ENCODE results near the gene MANSC1. TPM values are rescaled to one million over a fixed set of nuclear protein-coding genes. Genes with fewer than 3 reads are reported as not detected.
"Not testable (repeated sequence)": the region's sequence is repeated elsewhere in the genome, so short reads cannot be mapped to it uniquely, and the experiment has no call there.

Gene MANSC1
- total RNA-seq, 1 donor from 2014 or later, result 9.2 TPM

- no peak for DNase-seq (ENCODE audit: low read depth, low spot score)
Observed at GRCh38 chr12:12365931-12366431, 15.9 kb upstream of the MANSC1 start.

GRCh38 chr12:12365446-12365802, 15.4 kb upstream of the MANSC1 start:
- no peak for DNase-seq (ENCODE audit: low read depth, low spot score)

- no peak for DNase-seq (ENCODE audit: low read depth, low spot score)
Observed at GRCh38 chr12:12364787-12365445, 14.9 kb upstream of the MANSC1 start.

GRCh38 chr12:12358528-12358927, 8.5 kb upstream of the MANSC1 start:
- no peak for DNase-seq (ENCODE audit: low read depth, low spot score)

GRCh38 chr12:12357719-12358461, 7.8 kb upstream of the MANSC1 start:
- DNase-seq (ENCODE audit: low read depth, low spot score), result no peak

GRCh38 chr12:12356896-12357718, 7.1 kb upstream of the MANSC1 start, which contains the start of gene BORCS5:
TSS of gene BORCS5 (plus strand) at chr12:12357078. CDS start at chr12:12357452, 374 bp downstream.
- DNase-seq (ENCODE audit: low read depth, low spot score), result peak; percentile 68

- no peak for DNase-seq (ENCODE audit: low read depth, low spot score)
Observed at GRCh38 chr12:12356467-12356895, 6.4 kb upstream of the MANSC1 start.

- DNase-seq (ENCODE audit: low read depth, low spot score), result no peak
Observed at GRCh38 chr12:12353807-12354206, 3.8 kb upstream of the MANSC1 start.

- no peak for DNase-seq (ENCODE audit: low read depth, low spot score)
Observed at GRCh38 chr12:12353276-12353675, 3.2 kb upstream of the MANSC1 start.

- not testable (repeated sequence) for DNase-seq (ENCODE audit: low read depth, low spot score)
Observed at GRCh38 chr12:12351468-12352185, 1.6 kb upstream of the MANSC1 start.

GRCh38 chr12:12350868-12351463, 924 bp upstream of the MANSC1 start:
- no peak for DNase-seq (ENCODE audit: low read depth, low spot score)

GRCh38 chr12:12338527-12339168, 11.4 kb downstream of the MANSC1 start:
- DNase-seq (ENCODE audit: low read depth, low spot score), result peak; percentile 71

GRCh38 chr12:12336511-12336910, 13.5 kb downstream of the MANSC1 start:
- DNase-seq (ENCODE audit: low read depth, low spot score), result no peak

- DNase-seq (ENCODE audit: low read depth, low spot score), result no peak
Observed at GRCh38 chr12:12336049-12336411, 14.0 kb downstream of the MANSC1 start.

- no peak for DNase-seq (ENCODE audit: low read depth, low spot score)
Observed at GRCh38 chr12:12334367-12335040, 15.5 kb downstream of the MANSC1 start.

GRCh38 chr12:12333407-12334366, 16.4 kb downstream of the MANSC1 start:
- peak; percentile 44 for DNase-seq (ENCODE audit: low read depth, low spot score)

GRCh38 chr12:12331896-12332295, 18.1 kb downstream of the MANSC1 start:
- DNase-seq (ENCODE audit: low read depth, low spot score), result no peak

- DNase-seq (ENCODE audit: low read depth, low spot score), result no peak
Observed at GRCh38 chr12:12331244-12331771, 18.7 kb downstream of the MANSC1 start.

All from pulmonary artery endothelial cell (primary cell).